Loucy (cell line): ENCODE measurements around the gene ITGA8.

Experiments used
- CTCF ChIP-seq: fragments of 200-600 bp; sonication (generic); conservative IDR thresholded peaks from 2 replicates; pipeline ENCODE4 v1.5.1; 2014; ENCODE audit warnings: mild to moderate bottlenecking, antibody characterized with exemption, low read length
- EZH2phosphoT487 ChIP-seq: fragments of 200-600 bp; IDR thresholded peaks from 2 replicates; pipeline ENCODE4 v1.6.1; 2018; ENCODE audit warnings: antibody characterized with exemption, mild to moderate bottlenecking, moderate library complexity, borderline replicate concordance

GRCh38 chr10:15737656-15738055, 17.9 kb upstream of the ITGA8 start:
- TF ChIP-seq CTCF (no peak), EZH2phosphoT487 (no peak)
